ENCODE data around the gene ATP7B.
A peak's percentile ranks its signal among the peaks of the same experiment; 100 is the strongest.

DNA sequence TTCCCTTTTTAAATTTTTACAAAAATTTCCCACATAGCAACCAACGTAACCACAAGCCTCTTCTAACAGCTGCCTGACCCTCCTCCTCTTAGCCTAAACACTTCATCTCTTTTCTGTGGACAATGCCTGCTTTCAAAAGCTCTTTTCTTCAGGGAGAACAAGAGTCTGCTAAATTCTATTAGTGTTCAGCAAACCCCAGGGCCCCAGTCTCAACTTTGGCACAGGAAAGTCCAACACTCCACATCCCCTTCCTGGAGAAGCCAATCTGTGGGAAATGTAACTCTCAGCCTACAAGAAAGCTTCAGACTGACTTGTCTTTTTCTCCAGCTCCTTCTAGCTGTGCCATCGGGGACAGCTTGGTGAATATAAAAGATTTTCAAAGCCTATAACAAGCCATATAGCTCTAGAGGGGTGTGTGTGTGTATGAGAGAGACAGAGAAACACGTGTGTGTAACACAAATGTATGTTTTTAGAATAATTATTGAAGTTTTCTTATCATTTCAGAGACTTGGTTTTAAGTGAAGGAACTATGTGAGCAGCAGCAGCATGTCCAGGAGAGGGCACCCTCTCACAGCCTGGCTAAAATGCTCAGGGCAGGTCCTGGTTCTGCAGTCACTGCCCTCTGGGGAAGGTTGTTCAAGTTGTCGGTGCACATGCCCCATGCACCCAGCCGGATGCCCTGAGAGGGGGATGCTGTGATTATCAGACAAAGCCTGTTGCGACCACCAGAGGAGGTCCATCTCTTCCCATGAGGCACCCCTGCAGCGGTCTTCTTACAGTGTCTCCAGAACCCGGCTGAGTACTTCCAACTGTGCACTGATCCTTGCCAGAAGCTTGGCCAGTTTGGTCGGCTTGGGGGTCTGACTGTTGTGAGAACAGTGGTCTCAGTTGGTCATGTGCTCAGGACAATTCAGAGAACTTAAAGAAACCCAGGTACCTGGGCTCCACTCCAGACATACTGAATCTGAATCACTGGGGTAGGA is 115.1 kb downstream of the ATP7B start:
- TF ChIP-seq POLR2A (IDR thresholded peaks at IDR 0.05; ENCODE audit: low read depth, low read length) = no peak
- TF ChIP-seq, protein P1, sequence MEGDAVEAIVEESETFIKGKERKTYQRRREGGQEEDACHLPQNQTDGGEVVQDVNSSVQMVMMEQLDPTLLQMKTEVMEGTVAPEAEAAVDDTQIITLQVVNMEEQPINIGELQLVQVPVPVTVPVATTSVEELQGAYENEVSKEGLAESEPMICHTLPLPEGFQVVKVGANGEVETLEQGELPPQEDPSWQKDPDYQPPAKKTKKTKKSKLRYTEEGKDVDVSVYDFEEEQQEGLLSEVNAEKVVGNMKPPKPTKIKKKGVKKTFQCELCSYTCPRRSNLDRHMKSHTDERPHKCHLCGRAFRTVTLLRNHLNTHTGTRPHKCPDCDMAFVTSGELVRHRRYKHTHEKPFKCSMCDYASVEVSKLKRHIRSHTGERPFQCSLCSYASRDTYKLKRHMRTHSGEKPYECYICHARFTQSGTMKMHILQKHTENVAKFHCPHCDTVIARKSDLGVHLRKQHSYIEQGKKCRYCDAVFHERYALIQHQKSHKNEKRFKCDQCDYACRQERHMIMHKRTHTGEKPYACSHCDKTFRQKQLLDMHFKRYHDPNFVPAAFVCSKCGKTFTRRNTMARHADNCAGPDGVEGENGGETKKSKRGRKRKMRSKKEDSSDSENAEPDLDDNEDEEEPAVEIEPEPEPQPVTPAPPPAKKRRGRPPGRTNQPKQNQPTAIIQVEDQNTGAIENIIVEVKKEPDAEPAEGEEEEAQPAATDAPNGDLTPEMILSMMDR (conservative IDR thresholded peaks at IDR 0.05; ENCODE audit: low read depth, low read length) = peak; percentile 81
- no peak for TF ChIP-seq CEBPB (IDR thresholded peaks at IDR 0.05; ENCODE audit: low read depth, low read length)
- TF ChIP-seq RCOR1 (IDR thresholded peaks at IDR 0.05; ENCODE audit: insufficient replicate concordance, low read length) = no peak
- TF ChIP-seq MAZ (IDR thresholded peaks at IDR 0.05; ENCODE audit: borderline replicate concordance, low read depth, low read length) = no peak
- TF ChIP-seq SMC3 (IDR thresholded peaks at IDR 0.05; ENCODE audit: low read depth, low read length) = peak; percentile 83
- no peak for TF ChIP-seq USF2 (IDR thresholded peaks at IDR 0.05; ENCODE audit: low read depth, low read length)
- no peak for TF ChIP-seq FOS (IDR thresholded peaks at IDR 0.05; ENCODE audit: low read depth, low read length)
- no peak for TF ChIP-seq BHLHE40 (IDR thresholded peaks at IDR 0.05; ENCODE audit: low read depth, low read length)
- TF ChIP-seq RAD21 (IDR thresholded peaks at IDR 0.05; ENCODE audit: low read length) = peak; percentile 75
- TF ChIP-seq RFX5 (IDR thresholded peaks at IDR 0.05; ENCODE audit: low read depth, low read length) = no peak

Measured in IMR-90 (cell line).